GM03348 (cell line): ENCODE data around the gene COL6A6.
A peak's percentile ranks its signal among the peaks of the same experiment; 100 is the strongest.
"Not testable (repeated sequence)": the region's sequence is repeated elsewhere in the genome, so short reads cannot be mapped to it uniquely, and the experiment has no call there.

Source experiments
- DNase-seq: peaks from one replicate; pipeline ENCODE4 v3.0.0; 2012; ENCODE audit warnings: low spot score

Gene COL6A6

DNA sequence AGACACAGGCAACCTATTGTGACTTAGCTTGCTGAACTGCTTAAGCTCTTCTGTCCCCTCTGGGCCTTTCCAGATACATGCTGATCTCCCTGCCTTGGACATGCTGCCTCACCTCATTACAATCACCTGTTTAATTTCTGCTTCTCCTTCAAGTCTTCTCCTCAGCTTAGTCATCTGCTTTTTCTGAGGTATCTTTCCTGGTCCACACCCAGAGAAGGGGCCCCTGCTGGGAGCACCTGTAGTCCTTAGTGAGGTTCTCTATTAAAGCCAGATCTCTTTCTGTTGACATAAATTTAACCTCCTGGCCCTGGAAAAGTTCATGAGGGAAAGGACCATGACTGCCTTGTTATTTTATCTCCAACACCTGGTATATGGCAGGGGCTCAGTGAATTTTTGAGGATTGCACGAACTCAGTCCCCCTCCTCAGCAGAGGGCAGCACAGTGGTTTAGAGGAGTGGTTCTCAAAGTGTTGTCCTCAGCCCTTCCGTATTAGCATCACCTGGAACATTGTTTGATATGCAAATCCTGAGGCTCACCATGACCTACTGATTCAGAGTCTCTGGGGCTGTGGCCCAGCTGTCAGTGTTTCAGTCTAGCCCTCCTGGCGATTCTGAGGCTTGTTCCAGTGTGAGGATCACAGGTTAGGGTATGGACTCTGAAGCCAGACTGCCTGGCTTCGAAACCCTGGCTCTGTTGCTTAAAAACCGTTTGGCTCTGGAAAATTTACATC, 12.7 kb downstream of the COL6A6 start:
- DNase-seq, result no peak

DNA sequence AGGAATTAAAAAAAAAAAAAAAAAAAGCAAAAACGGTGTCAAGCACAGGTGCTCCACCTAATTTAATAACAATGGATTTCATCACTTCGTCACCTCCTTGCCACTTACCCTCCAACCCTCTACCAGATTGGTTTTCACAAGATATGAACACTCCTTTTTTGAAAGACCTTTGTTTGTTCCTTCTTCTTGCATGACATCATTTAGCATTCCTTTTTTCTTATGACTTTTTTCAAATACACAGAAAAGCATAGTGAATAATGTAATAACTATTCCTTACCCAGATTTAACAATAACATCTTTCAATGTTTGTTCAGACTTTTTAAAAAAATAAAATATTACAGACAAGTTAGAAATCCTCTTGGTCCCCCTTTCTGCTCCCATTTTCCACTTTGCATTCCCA, 16.3 kb downstream of the COL6A6 start:
- DNase-seq, result no peak

DNA sequence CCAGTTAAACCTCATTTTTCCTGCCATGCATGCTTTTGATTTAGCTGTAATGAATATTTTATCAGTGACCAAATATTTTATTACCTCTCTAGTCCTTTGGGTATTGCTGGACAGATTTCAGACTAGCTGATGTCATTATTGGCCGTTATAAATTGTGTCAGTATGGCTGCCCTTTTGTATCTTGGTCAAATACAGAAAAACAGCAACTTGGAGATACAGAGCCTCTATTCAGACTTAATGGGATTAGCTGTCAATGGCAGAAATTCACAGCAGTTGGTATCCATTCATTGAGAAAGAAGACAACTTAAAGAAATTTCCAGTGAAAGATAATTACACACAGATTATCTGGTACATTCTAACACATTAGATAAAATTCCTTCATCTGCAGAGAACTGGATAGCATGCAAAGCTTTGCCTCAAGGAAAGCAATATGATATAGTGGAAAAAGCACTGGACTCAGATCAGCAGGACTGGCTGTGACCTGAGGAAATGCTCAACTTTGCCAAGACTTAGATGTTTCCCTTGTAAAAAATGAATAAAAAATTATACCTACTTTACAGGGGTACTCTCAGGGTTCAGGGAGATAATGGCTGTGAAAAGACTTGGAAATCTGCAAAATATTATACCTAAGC, 20.8 kb downstream of the COL6A6 start:
- no peak for DNase-seq

DNA sequence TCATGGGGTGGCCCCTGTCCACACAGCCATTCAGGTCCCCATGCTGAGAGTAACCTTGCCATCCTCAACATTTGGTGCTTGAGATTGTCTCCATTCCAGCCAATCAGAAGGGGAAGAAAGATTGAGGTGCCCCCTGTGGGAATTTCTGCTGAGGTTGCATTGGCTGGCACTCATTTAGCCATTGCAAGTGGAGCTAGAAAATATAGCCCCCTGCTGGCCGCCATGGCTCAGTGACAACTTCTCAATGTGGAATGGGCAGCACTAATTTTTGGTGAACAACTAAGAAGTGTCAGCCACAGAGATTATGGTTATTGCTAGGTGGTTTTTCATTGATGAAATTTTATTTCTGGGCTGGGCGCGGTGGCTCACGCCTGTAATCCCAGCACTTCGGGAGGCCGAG, 22.0 kb downstream of the COL6A6 start:
- peak; percentile 51 for DNase-seq

DNA sequence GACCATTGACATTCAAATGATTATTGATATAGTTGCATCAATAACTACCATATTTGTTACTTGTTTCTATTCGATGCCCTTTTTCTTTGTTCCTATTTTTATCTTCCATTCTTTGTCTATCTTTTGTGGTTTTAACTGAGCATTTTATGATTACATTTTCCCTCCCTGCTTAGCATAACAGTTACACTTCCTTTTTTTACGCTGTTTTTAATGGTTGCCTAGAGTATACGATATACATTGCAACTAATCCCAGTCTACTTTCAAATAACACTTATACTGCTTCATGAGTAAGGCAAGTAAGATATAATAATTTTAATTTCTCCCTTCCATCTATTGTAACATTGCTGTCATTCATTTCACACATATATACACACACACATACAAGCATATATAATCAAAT, 26.3 kb downstream of the COL6A6 start:
- DNase-seq, result no peak

DNA sequence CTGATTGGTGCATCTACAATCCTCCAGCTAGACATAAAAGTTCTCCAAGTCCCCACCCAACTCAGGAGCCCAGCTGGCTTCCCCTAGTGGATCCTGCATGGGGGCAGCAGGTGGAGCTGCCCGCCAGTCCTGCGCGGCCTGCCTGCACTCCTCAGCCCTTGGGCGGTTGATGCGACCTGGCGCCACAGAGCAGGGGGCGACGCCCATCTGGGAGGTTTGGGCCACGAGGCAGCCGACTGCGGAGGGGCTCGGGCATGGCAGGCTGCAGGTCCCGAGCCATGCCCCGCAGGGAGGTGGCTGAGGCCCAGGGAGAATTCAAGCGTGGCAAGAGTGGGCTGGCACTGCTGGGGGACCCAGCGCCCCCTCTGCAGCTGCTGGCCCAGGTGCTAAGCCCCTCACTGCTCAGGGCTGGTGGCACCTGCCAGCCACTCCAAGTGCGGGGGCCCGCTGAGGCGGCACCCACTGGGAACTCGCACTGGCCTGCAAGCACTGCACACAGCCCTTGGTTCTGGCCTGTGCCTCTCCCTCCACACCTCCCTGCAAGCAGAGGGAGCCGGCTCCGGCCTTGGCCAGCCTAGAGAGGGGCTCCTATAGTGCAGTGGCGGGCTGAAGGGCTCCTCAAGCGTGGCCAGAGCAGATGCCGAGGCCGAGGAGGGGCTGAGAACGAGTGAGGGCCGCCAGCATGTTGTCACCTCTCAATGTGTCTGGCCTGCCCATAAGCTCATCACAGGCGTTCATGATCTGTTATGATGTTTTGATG, 30.1 kb downstream of the COL6A6 start:
- DNase-seq, result no peak

DNA sequence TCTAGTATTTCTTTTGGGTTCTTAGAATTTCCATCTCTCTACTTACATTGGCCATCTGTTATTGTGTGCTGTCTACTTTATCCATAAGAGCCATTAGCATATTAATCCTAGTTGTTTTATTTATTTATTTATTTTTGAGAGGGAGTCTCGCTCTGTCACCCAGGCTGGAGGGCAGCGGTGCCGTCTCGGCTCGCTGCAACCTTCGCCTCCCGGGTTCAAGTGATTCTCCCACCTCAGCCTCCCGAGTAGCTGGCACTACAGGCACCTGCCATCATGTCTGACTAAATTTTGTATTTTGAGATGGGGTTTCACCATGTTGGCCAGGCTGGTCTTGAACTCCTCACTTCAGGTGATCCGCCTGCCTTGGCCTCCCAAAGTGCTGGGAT, 30.7 kb downstream of the COL6A6 start:
- not testable (repeated sequence) for DNase-seq

DNA sequence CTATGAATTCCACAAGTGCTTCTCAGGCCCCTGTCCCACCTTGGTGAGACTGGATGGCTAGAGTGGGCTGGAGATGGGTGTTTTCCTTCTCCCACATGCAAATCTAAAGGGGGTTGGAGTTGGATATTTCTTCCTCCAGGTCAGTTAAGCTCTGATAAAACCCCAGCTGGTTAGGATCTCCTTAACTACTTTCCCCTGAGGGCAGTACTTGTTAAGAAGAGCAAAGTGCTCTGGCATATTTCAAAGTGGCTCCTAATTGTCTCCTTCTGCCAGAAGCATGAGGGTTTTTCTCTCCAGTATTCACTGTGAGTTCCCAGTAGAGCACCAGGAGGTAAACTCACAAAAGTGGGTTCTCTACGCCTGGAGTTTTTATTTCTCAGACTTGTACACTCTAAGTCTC, 31.4 kb downstream of the COL6A6 start:
- DNase-seq, result no peak

DNA sequence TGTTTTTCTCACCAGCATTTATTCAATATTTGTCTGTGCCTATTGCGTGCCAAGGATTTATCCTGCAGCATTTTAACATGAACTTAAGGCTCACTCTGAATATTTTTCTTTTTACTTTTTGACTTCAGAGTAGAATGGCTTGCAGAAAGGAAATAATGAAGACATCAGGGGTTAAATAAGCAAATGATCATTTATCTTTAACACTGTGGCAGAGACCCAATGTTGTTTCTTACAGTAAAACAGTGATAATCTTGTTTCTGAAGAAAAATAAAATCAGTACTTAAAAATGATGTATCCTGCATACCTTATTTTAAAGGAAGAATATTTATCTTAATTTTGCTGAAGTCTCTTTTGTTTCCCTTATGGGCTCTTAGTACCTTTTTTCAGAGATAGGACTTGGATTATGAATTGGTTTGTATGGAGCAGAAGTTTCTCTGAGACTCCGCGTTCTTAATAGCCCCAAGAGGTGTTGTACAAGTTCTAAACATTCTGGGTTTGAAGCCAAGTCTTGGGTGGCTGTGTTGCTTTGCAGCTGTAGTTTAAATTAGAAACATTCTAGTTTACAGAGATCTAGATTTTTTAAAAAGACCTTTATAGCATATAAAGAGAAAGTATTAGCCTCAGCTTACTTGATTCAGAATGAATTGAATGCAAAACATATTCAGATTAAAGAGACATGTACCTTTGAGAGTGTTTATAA, 40.5 kb downstream of the COL6A6 start:
- no peak for DNase-seq

DNA sequence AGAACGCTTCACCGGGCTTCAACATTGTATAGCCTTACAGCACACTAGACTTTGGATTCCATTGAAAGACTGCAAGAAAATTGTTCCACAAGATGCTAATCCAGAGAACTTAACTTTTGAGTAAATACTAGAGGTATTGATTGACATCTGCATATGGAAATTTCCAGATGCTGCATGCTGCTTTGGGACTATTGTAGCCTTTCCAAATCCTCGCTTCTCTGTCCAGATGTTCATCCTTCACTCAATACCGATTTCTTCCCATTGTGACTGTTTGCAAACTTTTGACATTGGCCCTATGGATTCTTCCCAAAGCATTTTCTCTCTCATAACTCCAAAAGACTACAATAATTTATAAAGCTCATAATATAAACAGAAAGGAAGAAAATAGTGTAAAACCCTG, 41.4 kb downstream of the COL6A6 start:
- no peak for DNase-seq

DNA sequence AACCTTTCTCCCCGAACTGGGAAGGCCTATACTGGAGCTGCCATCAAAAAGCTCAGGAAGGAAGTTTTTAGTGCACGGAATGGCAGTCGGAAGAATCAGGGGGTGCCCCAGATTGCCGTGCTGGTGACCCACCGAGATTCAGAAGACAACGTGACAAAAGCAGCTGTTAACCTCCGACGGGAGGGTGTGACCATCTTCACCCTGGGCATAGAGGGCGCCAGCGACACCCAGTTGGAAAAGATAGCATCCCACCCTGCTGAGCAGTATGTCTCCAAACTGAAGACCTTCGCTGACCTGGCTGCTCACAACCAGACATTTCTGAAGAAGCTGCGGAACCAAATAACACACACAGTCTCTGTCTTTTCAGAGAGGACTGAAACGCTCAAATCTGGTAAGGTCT, 48.2 kb downstream of the COL6A6 start:
- no peak for DNase-seq
